HFF-Myc (cell line): Measurements from ENCODE around the gene CHPF.

Source experiments
- DNase-seq: peaks from one replicate; pipeline ENCODE4 v3.0.0-alpha.2; 2011; ENCODE audit warnings: low read depth; ENCODE audit errors: extremely low read depth
- H3K4me3 ChIP-seq: replicated peaks from 2 replicates; pipeline ENCODE4 v1.5.1; 2011; ENCODE audit warnings: low read depth, mild to moderate bottlenecking, control low read depth, low read length
- TF ChIP-seq, protein P1 (sequence below): IDR thresholded peaks from 2 replicates; pipeline ENCODE4 v1.5.1; 2012; ENCODE audit warnings: mild to moderate bottlenecking, low read depth, low read length, control low read depth; ENCODE audit errors: missing control alignments

The CHPF gene

GRCh38 chr2:219567131-219567530 lies 23.5 kb upstream of the CHPF start:
- TF ChIP-seq, protein P1, sequence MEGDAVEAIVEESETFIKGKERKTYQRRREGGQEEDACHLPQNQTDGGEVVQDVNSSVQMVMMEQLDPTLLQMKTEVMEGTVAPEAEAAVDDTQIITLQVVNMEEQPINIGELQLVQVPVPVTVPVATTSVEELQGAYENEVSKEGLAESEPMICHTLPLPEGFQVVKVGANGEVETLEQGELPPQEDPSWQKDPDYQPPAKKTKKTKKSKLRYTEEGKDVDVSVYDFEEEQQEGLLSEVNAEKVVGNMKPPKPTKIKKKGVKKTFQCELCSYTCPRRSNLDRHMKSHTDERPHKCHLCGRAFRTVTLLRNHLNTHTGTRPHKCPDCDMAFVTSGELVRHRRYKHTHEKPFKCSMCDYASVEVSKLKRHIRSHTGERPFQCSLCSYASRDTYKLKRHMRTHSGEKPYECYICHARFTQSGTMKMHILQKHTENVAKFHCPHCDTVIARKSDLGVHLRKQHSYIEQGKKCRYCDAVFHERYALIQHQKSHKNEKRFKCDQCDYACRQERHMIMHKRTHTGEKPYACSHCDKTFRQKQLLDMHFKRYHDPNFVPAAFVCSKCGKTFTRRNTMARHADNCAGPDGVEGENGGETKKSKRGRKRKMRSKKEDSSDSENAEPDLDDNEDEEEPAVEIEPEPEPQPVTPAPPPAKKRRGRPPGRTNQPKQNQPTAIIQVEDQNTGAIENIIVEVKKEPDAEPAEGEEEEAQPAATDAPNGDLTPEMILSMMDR, result no peak
- no peak overlapping the region for H3K4me3 ChIP-seq
- no peak for DNase-seq

GRCh38 chr2:219566640-219567039 lies 23.0 kb upstream of the CHPF start:
- no peak for DNase-seq
- TF ChIP-seq, protein P1, result no peak
- H3K4me3 ChIP-seq, result no peak overlapping the region

DNA sequence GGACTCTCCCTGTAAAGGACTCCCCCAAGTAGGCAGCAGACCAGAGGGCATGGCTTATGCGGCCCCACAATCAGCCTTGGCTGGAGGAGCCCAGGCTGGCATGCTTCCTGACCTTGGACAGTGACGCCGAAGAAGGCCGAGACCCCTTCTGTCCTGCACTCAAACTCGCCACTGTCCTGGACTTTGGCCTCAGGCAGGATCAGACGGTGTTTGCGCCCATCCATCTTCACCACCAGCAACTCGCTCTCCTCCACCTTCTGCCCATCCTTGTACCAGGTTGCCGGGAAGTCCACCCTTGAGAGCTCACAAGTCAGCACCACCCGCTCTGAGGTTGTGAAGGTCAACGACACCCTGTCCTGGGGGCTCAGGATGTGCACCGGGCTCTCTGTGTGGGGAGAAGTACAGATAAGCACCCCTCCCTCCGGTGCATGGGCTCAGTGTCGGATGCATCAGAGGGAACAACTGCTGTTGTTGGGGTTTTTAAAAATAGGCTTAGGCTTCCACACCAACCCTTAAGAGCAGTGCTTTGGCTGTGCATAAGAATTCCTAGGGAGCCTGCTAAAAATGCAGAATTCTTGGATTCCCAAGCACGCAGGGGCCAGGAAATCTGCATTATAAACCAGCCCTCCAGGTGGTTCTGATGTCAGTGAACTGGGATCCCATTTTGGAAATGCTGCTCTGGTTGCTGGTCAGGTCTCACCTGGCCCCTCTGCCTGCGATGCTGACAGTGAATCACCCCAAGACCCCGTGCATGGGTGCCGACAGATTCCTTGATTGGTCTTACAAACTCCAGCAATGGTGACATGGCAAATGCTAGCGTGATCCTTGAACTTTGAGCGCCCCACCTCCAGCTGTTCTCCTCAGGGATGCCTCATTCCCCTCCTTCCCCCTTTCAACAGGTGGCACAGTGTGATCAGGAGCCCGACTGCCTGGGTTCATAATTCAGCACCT lies 21.8 kb upstream of the CHPF start:
- no peak for DNase-seq
- no peak overlapping the region for H3K4me3 ChIP-seq
- TF ChIP-seq, protein P1, result no peak

DNA sequence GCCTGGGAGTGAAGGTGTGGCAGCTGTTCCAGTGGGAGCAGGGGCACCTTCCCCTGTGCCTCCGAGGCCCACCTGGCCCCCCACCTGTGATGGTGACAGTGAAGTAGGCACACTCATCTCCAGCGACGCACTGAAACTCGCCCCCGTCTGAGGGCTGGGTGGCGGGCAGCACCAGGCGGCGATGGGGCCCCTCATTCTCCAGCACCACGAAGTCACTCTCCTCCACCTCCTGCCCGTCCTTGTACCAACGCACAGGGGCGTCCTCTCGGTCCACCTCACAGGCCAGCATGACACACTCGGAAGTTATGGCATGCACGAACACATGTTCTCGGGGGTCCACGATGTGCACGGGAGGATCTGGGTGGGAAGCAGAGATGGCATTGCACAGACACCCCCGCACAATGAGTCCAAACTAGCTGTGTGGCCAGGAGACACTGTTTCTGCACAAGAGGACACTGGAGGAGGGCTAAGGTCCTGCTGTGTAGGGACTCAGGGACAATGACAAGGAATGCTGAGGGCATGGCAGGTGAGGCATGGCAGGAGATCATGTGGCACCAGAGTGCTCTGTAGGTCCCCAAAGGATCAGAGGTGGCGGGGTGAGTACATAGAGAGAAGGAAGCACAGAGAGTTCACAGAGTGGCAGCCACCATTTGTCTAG lies 19.8 kb upstream of the CHPF start:
- H3K4me3 ChIP-seq, result no peak overlapping the region
- no peak for DNase-seq
- TF ChIP-seq, protein P1, result no peak

DNA sequence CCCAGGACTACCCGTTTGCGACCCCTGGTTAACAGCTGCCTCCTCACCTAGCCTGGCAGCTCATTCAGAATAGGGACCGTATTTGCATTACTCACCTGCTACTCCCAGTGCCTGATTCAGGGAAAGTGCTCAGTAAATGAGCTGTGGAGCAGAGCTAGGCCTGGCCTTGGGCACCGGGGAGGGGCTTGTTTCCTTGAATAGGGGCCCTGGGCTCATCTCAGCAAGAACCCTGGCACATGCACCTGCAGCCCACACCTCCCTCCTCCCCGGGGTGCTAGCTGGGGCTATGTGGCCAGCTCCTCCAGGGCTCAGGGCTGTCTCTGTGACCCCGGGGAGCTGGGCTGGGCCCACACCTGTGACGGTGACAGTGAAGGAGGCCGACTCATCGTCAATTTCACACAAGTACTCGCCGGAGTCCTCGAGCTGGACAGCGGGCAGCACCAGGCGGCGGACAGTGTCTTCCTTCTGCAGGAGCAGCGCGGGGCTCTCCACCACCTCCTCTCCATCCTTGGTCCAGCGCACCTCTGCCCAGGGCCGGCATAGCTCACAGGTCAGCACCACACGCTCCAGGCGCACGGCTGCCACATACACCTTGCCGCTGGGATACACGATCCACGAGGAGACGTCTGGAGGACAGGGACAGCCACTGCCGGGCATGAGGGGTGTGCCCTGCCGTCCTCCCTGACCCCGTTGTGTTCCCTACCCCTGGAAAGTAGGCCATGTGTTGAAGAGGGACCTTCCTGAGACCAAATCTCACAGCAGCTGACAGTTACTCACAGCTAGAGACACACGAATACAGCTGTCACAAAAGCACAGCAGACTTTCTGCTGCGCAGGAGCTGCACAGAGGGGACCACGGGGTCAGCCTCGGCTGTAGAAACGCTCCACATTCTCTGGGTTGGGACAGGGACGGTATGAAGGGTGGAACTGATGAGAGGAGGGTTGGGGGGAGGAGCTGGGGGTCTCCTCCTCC lies 18.7 kb upstream of the CHPF start:
- TF ChIP-seq, protein P1, result no peak
- H3K4me3 ChIP-seq, result no peak overlapping the region
- no peak for DNase-seq
